IMR-90 (cell line): ENCODE results near the gene IL18R1. TPM values are rescaled to one million over a fixed set of nuclear protein-coding genes. Genes with fewer than 3 reads are reported as not detected.

Source experiments
- ATAC-seq: fragments of 200-7000 bp; cut with Tn5 transposase; 2 replicates; pipeline ENCODE4 v1.9.1; 2020; ENCODE audit warnings: low read depth, mild to moderate bottlenecking, moderate library complexity
- BruUV-seq: library from RNA; stranded (reverse); fragments of 400-500 nt; replicated peaks from 2 replicates; lab custom pipeline; 2021; lab: Mats Ljungman, UMichigan
- CTCF ChIA-PET: fragments of 300-600 bp; formaldehyde crosslinking; extraction: SDS; loops from one replicate; lab custom pipeline; 2021; ENCODE audit warnings: antibody characterized with exemption; lab: Yijun Ruan, JAX
- POLR2A ChIA-PET: fragments of 300-600 bp; sonication (Branson Sonifier 250); formaldehyde crosslinking; loops from one replicate; lab custom pipeline; 2022; ENCODE audit warnings: antibody characterized with exemption; ENCODE audit not compliant: unreplicated experiment; lab: Charles Lee
- DNase-seq: peaks from one replicate; pipeline ENCODE4 v3.0.0; 2013
- H2AFZ ChIP-seq: replicated peaks from 2 replicates; pipeline ENCODE3; 2013; ENCODE audit warnings: low read length, mild to moderate bottlenecking; ENCODE audit not compliant: poor library complexity
- H2AK5ac ChIP-seq: 2 replicates; pipeline ENCODE4 v1.6.1; 2013; ENCODE audit warnings: low read depth, low read length, inconsistent platforms
- H2AK9ac ChIP-seq: replicated peaks from 2 replicates; pipeline ENCODE3; 2013; ENCODE audit warnings: mild to moderate bottlenecking, low read depth, low read length, moderate library complexity; ENCODE audit not compliant: poor library complexity
- H2BK120ac ChIP-seq: 2 replicates; pipeline ENCODE4 v1.6.1; 2013; ENCODE audit warnings: low read depth, low read length, inconsistent platforms
- H2BK15ac ChIP-seq: 3 replicates; pipeline ENCODE4 v1.6.1; 2013; ENCODE audit warnings: low read depth, low read length, inconsistent platforms
- H2BK20ac ChIP-seq: 2 replicates; pipeline ENCODE4 v1.6.1; 2013; ENCODE audit warnings: low read depth, mild to moderate bottlenecking, inconsistent platforms, low read length, moderate library complexity
- H2BK5ac ChIP-seq: 2 replicates; pipeline ENCODE4 v1.6.1; 2013; ENCODE audit warnings: mild to moderate bottlenecking, low read depth, low read length, inconsistent platforms; ENCODE audit not compliant: poor library complexity, severe bottlenecking
- H3K14ac ChIP-seq: replicated peaks from 2 replicates; pipeline ENCODE4 v1.6.1; 2013; ENCODE audit warnings: low read depth, low read length, inconsistent platforms
- H3K18ac ChIP-seq: 2 replicates; pipeline ENCODE4 v1.6.1; 2013; ENCODE audit warnings: low read depth, low read length, control low read depth
- H3K23ac ChIP-seq: 2 replicates; pipeline ENCODE4 v1.6.1; 2013; ENCODE audit warnings: low read depth, low read length, inconsistent platforms
- H3K27ac ChIP-seq: 2 replicates; pipeline ENCODE4 v1.5.1; 2013; ENCODE audit warnings: mild to moderate bottlenecking, control low read depth, low read length; ENCODE audit not compliant: insufficient read depth
- H3K27me3 ChIP-seq: 2 replicates; pipeline ENCODE4 v1.6.1; 2013; ENCODE audit warnings: low read length; ENCODE audit not compliant: control insufficient read depth, insufficient read depth
- H3K36me3 ChIP-seq: 2 replicates; pipeline ENCODE4 v1.6.1; 2013; ENCODE audit warnings: low read length, mixed read lengths; ENCODE audit not compliant: control insufficient read depth, insufficient read depth
- H3K4ac ChIP-seq: 2 replicates; pipeline ENCODE4 v1.6.1; 2013; ENCODE audit warnings: low read depth, low read length, inconsistent platforms
- H3K4me1 ChIP-seq: 2 replicates; pipeline ENCODE4 v1.6.1; 2013; ENCODE audit warnings: low read length, mixed read lengths; ENCODE audit not compliant: control insufficient read depth, insufficient read depth
- H3K4me2 ChIP-seq: 2 replicates; pipeline ENCODE4 v1.6.1; 2013; ENCODE audit warnings: low read depth, mild to moderate bottlenecking, control low read depth, low read length, moderate library complexity
- H3K4me3 ChIP-seq: 2 replicates; pipeline ENCODE4 v1.5.1; 2013; ENCODE audit warnings: low read depth, mild to moderate bottlenecking, control low read depth, low read length, moderate library complexity; ENCODE audit not compliant: insufficient read depth
- H3K56ac ChIP-seq: 2 replicates; pipeline ENCODE4 v1.6.1; 2013; ENCODE audit warnings: low read length, inconsistent platforms; ENCODE audit not compliant: insufficient read depth; ENCODE audit errors: extremely low read depth
- H3K79me1 ChIP-seq, 2 experiments: 2 replicates each; pipeline ENCODE4 v1.6.1; 2013; ENCODE audit warnings: low read length in 2 of 2, inconsistent platforms in 1 of 2, low read depth in 1 of 2
- H3K9ac ChIP-seq: 2 replicates; pipeline ENCODE4 v1.6.1; 2013; ENCODE audit warnings: low read depth, low read length, control low read depth
- H3K9me1 ChIP-seq: 2 replicates; pipeline ENCODE4 v1.6.1; 2013; ENCODE audit warnings: low read length, inconsistent platforms; ENCODE audit not compliant: insufficient read depth
- H3K9me3 ChIP-seq: 2 replicates; pipeline ENCODE4 v1.6.1; 2013; ENCODE audit warnings: low read length; ENCODE audit not compliant: control insufficient read depth, insufficient read depth
- H4K20me1 ChIP-seq: 2 replicates; pipeline ENCODE4 v1.6.1; 2013; ENCODE audit warnings: low read length, inconsistent platforms; ENCODE audit not compliant: insufficient read depth
- H4K5ac ChIP-seq: 2 replicates; pipeline ENCODE4 v1.6.1; 2013; ENCODE audit warnings: mild to moderate bottlenecking, low read depth, low read length, control low read depth
- H4K8ac ChIP-seq, 2 experiments: 2 replicates each; pipeline ENCODE4 v1.6.1; 2013; ENCODE audit warnings: low read depth in 2 of 2, low read length in 2 of 2, control low read depth in 1 of 2, inconsistent platforms in 1 of 2
- H4K91ac ChIP-seq: 2 replicates; pipeline ENCODE4 v1.6.1; 2013; ENCODE audit warnings: low read depth, low read length, inconsistent platforms; ENCODE audit not compliant: insufficient read depth
- BHLHE40 ChIP-seq: fragments of 150-350 bp; IDR thresholded peaks from 2 replicates; pipeline ENCODE4 v1.6.1; 2016; ENCODE audit warnings: mild to moderate bottlenecking, low read depth, low read length
- CEBPB ChIP-seq: IDR thresholded peaks from 2 replicates; pipeline ENCODE4 v1.6.1; 2012; ENCODE audit warnings: low read depth, low read length, improper control_type of control experiment
- CHD1 ChIP-seq: IDR thresholded peaks from 2 replicates; pipeline ENCODE4 v1.6.1; 2012; ENCODE audit warnings: low read depth, low read length, improper control_type of control experiment
- CTCF ChIP-seq: conservative IDR thresholded peaks from 2 replicates; pipeline ENCODE4 v1.5.1; 2012; ENCODE audit warnings: mild to moderate bottlenecking, low read depth, low read length, improper control_type of control experiment
- ELK1 ChIP-seq: fragments of 150-350 bp; IDR thresholded peaks from 2 replicates; pipeline ENCODE4 v1.6.1; 2016; ENCODE audit warnings: low read depth, mild to moderate bottlenecking, low read length, moderate library complexity, borderline replicate concordance
- FOS ChIP-seq: fragments of 150-350 bp; IDR thresholded peaks from 2 replicates; pipeline ENCODE4 v1.6.1; 2016; ENCODE audit warnings: low read depth, low read length
- MAFK ChIP-seq: IDR thresholded peaks from 2 replicates; pipeline ENCODE4 v1.6.1; 2012; ENCODE audit warnings: low read depth, low read length, improper control_type of control experiment
- MAZ ChIP-seq: IDR thresholded peaks from 2 replicates; pipeline ENCODE4 v1.6.1; 2012; ENCODE audit warnings: low read depth, mild to moderate bottlenecking, low read length, improper control_type of control experiment, moderate library complexity, borderline replicate concordance
- MXI1 ChIP-seq: IDR thresholded peaks from 2 replicates; pipeline ENCODE4 v1.6.1; 2012; ENCODE audit warnings: low read depth, mild to moderate bottlenecking, low read length, moderate library complexity, borderline replicate concordance
- NFE2L2 ChIP-seq: fragments of 150-350 bp; IDR thresholded peaks from 2 replicates; pipeline ENCODE4 v1.6.1; 2016; ENCODE audit warnings: low read depth, mild to moderate bottlenecking, low read length
- POLR2A ChIP-seq: IDR thresholded peaks from 2 replicates; pipeline ENCODE4 v1.6.1; 2012; ENCODE audit warnings: mild to moderate bottlenecking, low read depth, low read length
- RAD21 ChIP-seq: IDR thresholded peaks from 2 replicates; pipeline ENCODE4 v1.6.1; 2012; ENCODE audit warnings: low read length, improper control_type of control experiment
- RCOR1 ChIP-seq: IDR thresholded peaks from 2 replicates; pipeline ENCODE4 v1.6.1; 2012; ENCODE audit warnings: mild to moderate bottlenecking, low read length, improper control_type of control experiment; ENCODE audit not compliant: insufficient replicate concordance
- RFX5 ChIP-seq: IDR thresholded peaks from 2 replicates; pipeline ENCODE4 v1.8.0; 2012; ENCODE audit warnings: low read depth, mild to moderate bottlenecking, low read length, moderate library complexity
- SMC3 ChIP-seq: fragments of 150-350 bp; IDR thresholded peaks from 2 replicates; pipeline ENCODE4 v1.6.1; 2016; ENCODE audit warnings: low read depth, mild to moderate bottlenecking, antibody characterized with exemption, low read length, moderate library complexity
- USF2 ChIP-seq: fragments of 150-350 bp; IDR thresholded peaks from 2 replicates; pipeline ENCODE4 v1.6.1; 2017; ENCODE audit warnings: mild to moderate bottlenecking, antibody characterized with exemption, low read length, low read depth
- WGBS, 2 experiments: methylation state at CpG; one replicate each; pipeline versions ENCODE4 v1.1.5 to v1.1.7; 2013; ENCODE audit warnings: missing lambda C conversion rate in 2 of 2; ENCODE audit not compliant: insufficient read length in 1 of 2; ENCODE audit errors: extremely low coverage in 2 of 2; 5-methylcytosine and 5-hydroxymethylcytosine counted together
- dilution Hi-C: fragments of 300-500 bp; cut with HindIII; formaldehyde crosslinking; loops from one replicate; pipeline ENCODE4 v1.14.3; 2018; ENCODE audit warnings: low sequenced_read_pairs; ENCODE audit not compliant: unreplicated experiment
- in situ Hi-C: fragments of 300-500 bp; cut with MboI; formaldehyde crosslinking; loops from 3 replicates; pipeline ENCODE4 v1.14.3; 2019; ENCODE audit warnings: low sequenced_read_pairs, inconsistent platforms, mixed read lengths
- intact Hi-C: fragments of 100-400 bp; cut with micrococcal nuclease; formaldehyde crosslinking; loops from 2 replicates; pipeline ENCODE4 v1.10.0; 2022
- polyA plus RNA-seq, 3 experiments: library from polyadenylated mRNA; depleted of rRNA; stranded (reverse); fragments of >200 nt; gene quantifications; 2 replicates each; pipeline ENCODE4 v1.2.3, GENCODE V29; 2012; ENCODE audit warnings: low replicate concordance in 1 of 3
- total RNA-seq: library from RNA; depleted of rRNA; stranded (reverse); fragments of >200 nt; gene quantifications from 2 replicates; pipeline ENCODE4 v1.2.3, GENCODE V29; 2012

Gene IL18R1
- total and polyA plus RNA-seq, 2 of the 4 experiments (the other 2 are of a cell fraction), result 0.18 to 0.24 TPM

GRCh38 chr2:102417946-102418345, 62.4 kb downstream of the IL18R1 start:
- no peak for TF ChIP-seq CEBPB
- TF ChIP-seq CTCF, result no peak
- TF ChIP-seq USF2, result no peak
- no peak for TF ChIP-seq MAFK
- TF ChIP-seq ELK1, result no peak
- TF ChIP-seq FOS, result no peak
- no peak for TF ChIP-seq MAZ
- no peak for TF ChIP-seq CHD1
- no peak for TF ChIP-seq SMC3
- no peak for TF ChIP-seq MXI1
- TF ChIP-seq NFE2L2, result no peak
- no peak for TF ChIP-seq POLR2A
- no peak for TF ChIP-seq RFX5
- no peak for TF ChIP-seq RAD21
- TF ChIP-seq BHLHE40, result no peak
- TF ChIP-seq RCOR1, result no peak
- CTCF ChIA-PET, result interaction anchor here (1.3 kb wide), 1 partner anchor 13 kb away, joined by 3 read pairs; no protein-coding TSS in a partner anchor
- intact Hi-C loops, result no loop called here
- Histone ChIP-seq H2BK15ac (no peak overlapping the region), H2AK9ac (no peak overlapping the region), H3K9ac (no peak overlapping the region), H3K27me3 (peaks cover 18% of the 10 kb centered on the region), H4K91ac (no peak overlapping the region), H3K4me2 (no peak overlapping the region), H3K9me3 (no peaks in the 10 kb centered on the region), H4K8ac (no peak overlapping the region), H2AK5ac (no peak overlapping the region), H3K27ac (no peak overlapping the region), H3K4me3 (no peak overlapping the region), H3K9me1 (no peaks in the 10 kb centered on the region), H2BK20ac (no peak overlapping the region), H2BK120ac (no peak overlapping the region), H4K5ac (no peak overlapping the region), H3K14ac (no peak overlapping the region), H3K36me3 (no peaks in the 10 kb centered on the region), H3K4me1 (no peaks in the 10 kb centered on the region), H3K23ac (no peak overlapping the region), H2AFZ (no peak overlapping the region), H3K79me1 (no peaks in the 10 kb centered on the region), H3K56ac (no peak overlapping the region), H3K18ac (no peak overlapping the region), H2BK5ac (no peak overlapping the region), H3K4ac (no peak overlapping the region), H4K20me1 (no peaks in the 10 kb centered on the region)
- in situ Hi-C loops, result no loop called here
- ATAC-seq (no peak), DNase-seq (no peak)
- WGBS, 2 experiments, result no CpG with 5 or more reads among the region's 1 CpG
- POLR2A ChIA-PET, result no interaction called here
- dilution Hi-C loops, result no loop called here
- BruUV-seq, result no TSS peak
